G401.6 (cell line): ENCODE results near the gene BMPR2.
"Not testable (repeated sequence)": the region's sequence is repeated elsewhere in the genome, so short reads cannot be mapped to it uniquely, and the experiment has no call there.

Experiments used
- FAIRE-seq: peaks from 2 replicates; lab custom pipeline; 2012; peaks lifted over from hg19 to GRCh38; lab: Jason Lieb, UNC

Gene BMPR2

GRCh38 chr2:202382684-202383083 lies 6.6 kb downstream of the BMPR2 start:
- peak; percentile 6 for FAIRE-seq

DNA sequence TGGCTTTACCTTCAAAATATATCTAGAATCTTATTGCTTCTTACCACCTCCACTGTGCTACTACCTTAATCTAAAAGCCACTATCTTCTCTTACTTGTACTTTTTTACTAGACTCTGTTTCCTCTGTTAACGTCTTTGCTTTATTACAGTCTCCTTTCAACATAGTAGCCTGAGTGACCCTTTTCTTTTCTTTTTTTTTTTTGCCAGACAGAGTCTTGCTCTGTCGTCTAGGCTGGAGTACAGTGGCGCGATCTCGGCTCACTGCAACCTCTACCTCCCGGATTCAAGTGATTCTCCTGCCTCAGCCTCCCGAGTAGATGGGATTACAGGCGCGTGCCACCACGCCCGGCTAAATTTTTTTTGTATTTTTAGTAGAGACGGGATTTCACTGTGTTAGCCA lies 10.4 kb downstream of the BMPR2 start:
- FAIRE-seq, result not testable (repeated sequence)

- FAIRE-seq, result no peak
These were observed 11.6 kb downstream of the BMPR2 start for GRCh38 chr2:202387608-202388342.

GRCh38 chr2:202400941-202401340 lies 24.8 kb downstream of the BMPR2 start:
- FAIRE-seq, result no peak

DNA sequence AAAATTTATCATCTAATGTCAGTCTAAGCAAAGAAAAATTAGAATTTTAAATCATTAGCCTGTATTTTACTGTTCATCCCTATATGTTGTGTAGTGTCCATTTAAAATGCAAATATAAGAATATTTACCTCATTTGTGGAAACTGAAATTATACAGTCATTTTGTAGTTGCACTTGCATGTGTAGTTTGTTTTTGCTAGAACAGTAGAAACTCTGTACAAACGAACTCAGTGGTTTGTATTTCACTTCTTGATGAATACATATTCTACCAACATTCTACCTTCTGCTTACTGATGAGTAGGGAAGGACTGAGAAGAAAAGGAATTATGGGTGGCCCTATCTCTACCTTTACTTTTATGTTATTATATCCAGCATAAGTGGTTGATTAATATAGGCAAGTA lies 29.7 kb downstream of the BMPR2 start:
- peak; percentile 19 for FAIRE-seq

DNA sequence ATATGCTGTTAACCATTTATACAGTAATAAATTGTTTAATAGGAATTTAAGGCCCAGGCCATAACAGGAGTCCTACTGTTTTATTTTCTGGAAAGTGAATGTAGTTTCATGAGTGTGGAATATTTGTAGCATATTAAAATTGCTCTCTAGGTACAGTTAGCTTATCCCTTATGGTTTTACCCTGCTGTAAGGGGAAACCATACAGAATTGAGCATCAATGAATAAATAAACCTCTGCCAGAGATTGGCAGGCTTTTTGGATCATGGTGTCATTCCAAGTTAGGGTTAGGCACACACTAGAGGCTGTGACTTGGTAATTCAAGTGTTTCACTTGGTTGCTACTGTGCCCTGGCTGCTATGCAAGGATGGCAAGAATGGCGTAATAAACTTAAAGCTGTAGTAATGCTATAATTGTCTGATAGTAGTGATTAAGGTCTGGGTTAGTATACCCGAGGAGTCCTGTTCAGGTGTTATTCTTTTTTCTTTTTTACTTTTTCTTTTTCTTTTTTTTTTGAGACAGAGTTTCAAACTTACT lies 30.4 kb downstream of the BMPR2 start:
- FAIRE-seq, result no peak

GRCh38 chr2:202408546-202409140 lies 32.5 kb downstream of the BMPR2 start:
- no peak for FAIRE-seq

GRCh38 chr2:202410092-202410491 lies 34.0 kb downstream of the BMPR2 start:
- no peak for FAIRE-seq

DNA sequence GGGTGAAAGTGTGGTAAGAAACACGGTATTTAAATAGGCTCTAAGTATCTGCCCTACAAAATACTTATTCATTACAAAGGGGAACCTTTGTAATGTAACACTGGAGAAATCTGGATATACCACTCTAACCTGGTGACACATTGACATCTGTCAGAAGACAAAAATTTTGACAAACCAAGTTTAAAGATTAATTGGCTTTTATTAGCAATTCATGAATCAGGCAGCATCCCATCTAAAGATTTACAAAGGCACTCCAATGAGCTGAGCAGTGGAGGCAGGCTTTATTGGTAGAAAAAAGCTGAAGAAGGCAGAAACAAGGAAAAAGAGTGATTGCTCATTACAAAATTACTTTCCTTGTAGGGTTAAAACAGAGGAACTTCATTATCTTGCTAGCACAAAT lies 35.0 kb downstream of the BMPR2 start:
- no peak for FAIRE-seq

- no peak for FAIRE-seq
These were observed 41.9 kb downstream of the BMPR2 start for GRCh38 chr2:202418027-202418426.

DNA sequence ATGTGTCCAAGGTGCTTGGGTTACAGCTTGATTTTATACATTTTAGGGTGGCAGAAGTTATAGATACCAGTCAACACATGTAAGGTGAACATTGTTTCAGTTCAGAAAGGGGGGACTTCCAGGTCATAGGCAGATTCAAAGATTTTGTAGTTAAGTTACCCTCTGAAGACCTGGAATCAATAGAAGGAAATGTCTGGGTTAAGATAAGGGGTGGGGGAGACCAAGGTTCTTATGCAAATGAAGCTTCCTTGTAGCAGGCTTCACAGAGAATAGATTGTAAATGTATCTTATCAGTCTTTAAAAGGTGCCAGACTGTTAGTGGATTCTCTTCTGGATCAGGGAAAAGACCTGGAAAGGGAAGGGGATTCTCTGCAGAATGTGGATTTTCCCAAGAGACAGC lies 42.4 kb downstream of the BMPR2 start:
- no peak for FAIRE-seq

DNA sequence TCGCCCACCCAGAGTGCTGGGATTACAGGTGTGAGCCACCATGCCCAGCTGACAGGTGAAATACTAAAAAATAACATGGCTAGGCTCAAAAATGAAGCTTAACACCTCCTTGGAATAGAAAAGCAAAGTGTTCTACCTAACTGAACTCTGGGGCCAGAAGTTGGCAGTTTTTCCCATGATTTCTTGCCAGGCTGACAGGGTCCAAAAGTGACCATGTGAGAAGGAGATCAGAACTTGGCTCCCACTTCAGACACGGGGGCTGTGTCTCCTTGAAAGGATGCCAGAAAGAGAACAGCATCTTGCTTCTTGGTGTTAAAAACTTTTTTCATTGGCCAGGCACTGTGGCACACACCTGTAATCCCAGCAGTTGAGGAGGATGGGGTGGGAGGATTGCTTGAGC lies 47.0 kb downstream of the BMPR2 start:
- no peak for FAIRE-seq

DNA sequence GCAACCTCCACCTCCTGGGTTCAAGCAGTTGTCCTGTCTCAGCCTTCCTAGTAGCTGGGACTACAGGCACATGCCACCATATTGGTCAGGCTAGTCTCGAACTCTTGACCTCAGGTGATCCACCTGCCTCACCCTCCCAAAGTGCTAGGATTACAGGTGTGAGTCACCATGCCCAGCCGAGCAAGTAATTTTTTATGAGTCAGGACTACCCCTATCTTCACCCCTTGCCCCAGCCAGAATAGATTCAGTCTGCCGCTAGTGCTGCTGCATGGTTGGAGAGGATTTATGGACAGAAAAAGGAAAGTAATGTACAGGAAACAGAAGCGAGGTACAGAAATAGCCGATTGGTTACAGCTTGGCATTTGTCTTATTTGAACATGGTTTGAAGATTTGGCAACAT lies 48.9 kb downstream of the BMPR2 start:
- FAIRE-seq, result no peak

- no peak for FAIRE-seq
These were observed 50.6 kb downstream of the BMPR2 start for GRCh38 chr2:202426751-202427150.

DNA sequence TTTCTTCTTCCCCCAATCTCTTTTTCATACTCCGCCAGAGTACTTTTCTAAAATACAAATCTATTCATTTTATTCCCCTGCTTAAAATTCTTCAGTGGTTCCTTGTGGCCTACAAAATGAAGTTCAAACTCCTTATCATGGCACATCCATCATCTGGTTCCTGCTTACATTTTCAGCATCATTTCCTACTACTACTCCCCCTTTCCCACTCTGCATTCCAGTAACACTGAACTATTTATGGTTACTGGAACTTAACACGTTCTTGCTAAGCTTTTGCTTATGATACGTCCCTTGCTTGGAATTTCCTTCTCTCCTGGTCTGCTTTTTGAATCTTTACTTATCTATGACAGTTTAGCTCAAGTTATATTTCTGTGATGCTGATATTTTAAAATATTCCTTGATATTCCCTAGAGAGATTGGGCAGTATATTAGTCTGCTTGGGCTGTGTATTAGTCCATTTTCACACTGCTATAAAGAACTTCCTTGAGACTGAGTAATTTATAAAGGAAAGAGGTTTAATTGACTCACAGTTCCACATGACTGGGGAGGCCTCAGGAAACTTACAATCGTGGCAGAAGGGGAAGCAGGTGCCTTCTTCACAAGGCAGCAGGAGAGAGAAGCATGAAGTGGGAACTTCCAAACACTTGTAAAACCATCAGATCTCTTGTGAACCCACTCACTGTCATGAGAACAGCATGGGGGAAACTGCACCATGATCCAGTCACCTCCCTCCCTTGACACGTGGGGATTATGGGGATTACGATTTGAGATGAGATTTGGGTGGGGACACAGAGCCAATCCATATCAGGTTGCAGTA lies 53.2 kb downstream of the BMPR2 start:
- FAIRE-seq, result no peak

- no peak for FAIRE-seq
These were observed 56.6 kb downstream of the BMPR2 start for GRCh38 chr2:202432776-202433175.

DNA sequence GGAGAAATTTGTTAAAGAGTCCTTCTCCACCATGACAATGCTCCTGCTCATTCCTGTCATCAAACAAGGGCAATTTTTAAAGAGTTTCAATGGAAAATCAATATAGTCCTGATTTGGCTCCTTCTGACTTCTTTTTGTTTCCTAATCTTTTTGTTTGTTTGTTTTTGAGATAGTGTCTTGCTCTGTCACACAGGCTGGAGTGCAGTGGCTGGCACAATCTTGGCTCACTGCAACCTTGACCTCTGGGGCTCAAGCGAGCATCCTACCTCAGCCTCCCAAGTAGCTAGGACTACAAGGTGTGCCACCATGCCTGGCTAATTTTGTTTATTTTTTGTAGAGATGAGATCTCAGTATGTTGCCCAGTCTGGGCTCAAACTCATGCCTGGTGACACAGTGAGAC lies 58.3 kb downstream of the BMPR2 start:
- FAIRE-seq, result no peak

DNA sequence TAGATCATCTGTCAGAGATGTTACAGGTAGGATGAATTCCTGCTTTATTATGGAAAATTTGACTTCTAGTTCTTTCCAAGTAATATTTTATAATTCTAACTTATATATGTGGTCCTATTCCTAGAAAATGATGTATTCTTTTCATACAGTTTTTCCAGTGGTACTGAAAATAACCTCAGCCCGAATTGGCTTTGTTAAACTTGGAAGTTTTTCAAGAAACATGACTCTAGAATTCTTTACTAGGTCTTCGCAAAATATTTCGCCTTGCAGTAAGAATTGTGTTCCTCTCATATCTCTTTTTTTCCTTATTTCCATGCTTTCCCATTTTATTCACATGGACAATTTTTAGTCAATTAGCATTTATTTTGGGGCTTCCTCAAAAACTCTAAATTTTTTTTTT lies 60.5 kb downstream of the BMPR2 start:
- FAIRE-seq, result no peak

- FAIRE-seq, result not testable (repeated sequence)
These were observed 64.0 kb downstream of the BMPR2 start for GRCh38 chr2:202440117-202440516.

- no peak for FAIRE-seq
These were observed 66.8 kb downstream of the BMPR2 start for GRCh38 chr2:202442882-202443281.

GRCh38 chr2:202444000-202444399 lies 67.9 kb downstream of the BMPR2 start:
- no peak for FAIRE-seq

DNA sequence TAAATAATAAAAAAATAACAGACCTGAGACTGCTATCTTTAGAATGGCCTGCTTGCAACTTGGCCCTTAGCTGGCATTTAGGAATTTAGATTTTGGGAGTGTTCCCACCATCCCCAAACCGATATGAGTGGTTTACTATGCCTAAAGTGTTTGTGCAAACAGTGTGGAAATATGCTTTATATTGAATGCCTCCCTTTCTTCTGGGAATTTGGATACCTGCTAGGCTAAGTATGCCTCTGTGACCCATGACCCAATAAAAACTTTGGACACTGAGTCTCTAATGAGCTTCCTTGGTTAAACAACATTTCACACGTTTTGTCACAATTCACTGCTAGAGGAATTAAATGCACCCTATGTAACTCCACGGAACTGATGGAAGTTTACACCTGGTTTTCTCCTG lies 73.2 kb downstream of the BMPR2 start:
- no peak for FAIRE-seq

DNA sequence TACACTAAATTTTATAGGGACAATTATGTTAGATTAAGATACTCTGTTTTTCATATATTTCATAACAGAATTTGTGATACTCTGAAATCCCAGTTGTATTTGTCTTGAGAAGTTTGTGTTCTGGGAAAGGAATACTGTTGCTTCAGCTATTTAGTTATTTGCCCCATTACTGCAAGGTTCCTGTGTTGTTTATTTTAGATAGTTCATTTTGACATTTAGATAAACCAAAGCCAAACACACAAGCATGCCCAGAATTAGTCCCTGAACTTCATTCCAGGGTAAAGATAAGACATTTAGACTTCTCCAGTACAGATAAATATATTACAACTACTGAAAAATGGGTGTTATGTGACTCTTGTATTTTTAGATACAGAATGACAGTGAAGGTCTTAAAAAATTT lies 74.7 kb downstream of the BMPR2 start:
- FAIRE-seq, result no peak
